Thyroid gland (tissue), 4 donors: ENCODE data around the gene OASL. TPM values are rescaled to one million over a fixed set of nuclear protein-coding genes. Genes with fewer than 3 reads are reported as not detected.
"Not testable (repeated sequence)": the region's sequence is repeated elsewhere in the genome, so short reads cannot be mapped to it uniquely, and the experiment has no call there.

Experiments used
- DNase-seq, 2 donors: peaks; one replicate each; pipeline ENCODE4 v3.0.0-alpha.2; 2019
- H3K27ac ChIP-seq, 3 donors: fragments of 200-600 bp; sonication (generic); 1 replicate in 2 of 3; 2 replicates in 1 of 3; pipeline ENCODE4 v1.5.1; 2016 to 2019; ENCODE audit warnings: mild to moderate bottlenecking in 1 of 3, moderate library complexity in 1 of 3
- H3K27me3 ChIP-seq: fragments of 200-600 bp; sonication (generic); one replicate; pipeline ENCODE4 v1.5.1; 2019
- H3K36me3 ChIP-seq, 2 donors: fragments of 200-600 bp; sonication (generic); one replicate each; pipeline ENCODE4 v1.5.1; 2016 to 2019
- H3K4me1 ChIP-seq, 2 donors: fragments of 200-600 bp; sonication (generic); one replicate each; pipeline ENCODE4 v1.5.1; 2017 to 2019
- H3K4me3 ChIP-seq, 3 donors: fragments of 200-600 bp; sonication (generic); replicated peaks in 1 of 3; 1 replicate in 2 of 3; 2 replicates in 1 of 3; pipeline ENCODE4 v1.5.1; 2016; ENCODE audit warnings: mild to moderate bottlenecking in 1 of 3
- H3K9me3 ChIP-seq: fragments of 200-600 bp; sonication (generic); one replicate; pipeline ENCODE4 v1.5.1; 2017
- POLR2A ChIP-seq, 2 donors: fragments of 450-650 bp; IDR thresholded peaks; one replicate each; pipeline ENCODE4 v1.6.1; 2017; ENCODE audit warnings: antibody characterized with exemption in 2 of 2, mild to moderate bottlenecking in 2 of 2, moderate library complexity in 1 of 2
- WGBS, 2 donors: methylation state at CpG; one replicate each; pipeline ENCODE4 v1.1.5; 2017; 5-methylcytosine and 5-hydroxymethylcytosine counted together
- intact Hi-C: fragments of 100-400 bp; cut with DNase I; formaldehyde crosslinking; loops from one replicate; pipeline ENCODE4 v1.15.1; 2023
- total RNA-seq, 4 donors: library from RNA; depleted of rRNA; stranded (reverse); fragments of >200 nt; gene quantifications; one replicate each; pipeline ENCODE4 v1.2.3, GENCODE V29; 2016
- TF ChIP-seq, protein P1 (sequence below), 6 experiments: fragments of 200-600 bp in 3 of 6; fragments of 450-650 bp in 3 of 6; sonication (generic) in 3 of 6; IDR thresholded peaks; one replicate each; pipeline ENCODE4 v1.5.1; 2016 to 2019; ENCODE audit warnings: antibody characterized with exemption in 6 of 6, mild to moderate bottlenecking in 2 of 6, inconsistent platforms in 1 of 6, moderate library complexity in 1 of 6

OASL gene
- total RNA-seq, 4 donors from 2014 or later, result 0.20 to 1.4 (median 0.49) TPM

DNA sequence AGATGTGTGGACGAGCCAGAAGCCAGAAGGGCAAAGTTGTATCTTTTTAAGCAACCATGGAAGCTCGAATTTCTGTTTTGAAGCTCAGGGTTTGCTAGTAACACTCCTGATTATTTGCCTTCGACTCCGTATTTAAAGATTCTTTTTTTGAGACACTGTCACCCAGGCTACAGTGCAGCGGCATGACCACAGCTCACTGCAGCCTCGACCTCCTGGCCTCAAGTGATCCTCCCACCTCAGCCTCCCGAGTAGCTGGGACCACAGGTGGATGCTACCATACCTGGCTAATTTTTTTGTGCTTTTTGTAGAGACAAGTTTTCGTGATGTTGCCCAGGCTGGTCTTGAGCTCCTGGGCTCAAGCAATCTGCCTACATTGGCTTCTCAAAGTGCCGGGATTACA, 18.7 kb upstream of the OASL start:
- intact Hi-C loops, result no loop called here
- Histone ChIP-seq H3K4me3 (no peak overlapping the region), H3K36me3 (no peaks in the 10 kb centered on the region), H3K9me3 (no peaks in the 10 kb centered on the region), H3K27me3 (no peaks in the 10 kb centered on the region), H3K27ac (no peak overlapping the region), H3K4me1 (peaks cover 8 to 11% of the 10 kb centered on the region in 2 donors)
- TF ChIP-seq, protein P1, sequence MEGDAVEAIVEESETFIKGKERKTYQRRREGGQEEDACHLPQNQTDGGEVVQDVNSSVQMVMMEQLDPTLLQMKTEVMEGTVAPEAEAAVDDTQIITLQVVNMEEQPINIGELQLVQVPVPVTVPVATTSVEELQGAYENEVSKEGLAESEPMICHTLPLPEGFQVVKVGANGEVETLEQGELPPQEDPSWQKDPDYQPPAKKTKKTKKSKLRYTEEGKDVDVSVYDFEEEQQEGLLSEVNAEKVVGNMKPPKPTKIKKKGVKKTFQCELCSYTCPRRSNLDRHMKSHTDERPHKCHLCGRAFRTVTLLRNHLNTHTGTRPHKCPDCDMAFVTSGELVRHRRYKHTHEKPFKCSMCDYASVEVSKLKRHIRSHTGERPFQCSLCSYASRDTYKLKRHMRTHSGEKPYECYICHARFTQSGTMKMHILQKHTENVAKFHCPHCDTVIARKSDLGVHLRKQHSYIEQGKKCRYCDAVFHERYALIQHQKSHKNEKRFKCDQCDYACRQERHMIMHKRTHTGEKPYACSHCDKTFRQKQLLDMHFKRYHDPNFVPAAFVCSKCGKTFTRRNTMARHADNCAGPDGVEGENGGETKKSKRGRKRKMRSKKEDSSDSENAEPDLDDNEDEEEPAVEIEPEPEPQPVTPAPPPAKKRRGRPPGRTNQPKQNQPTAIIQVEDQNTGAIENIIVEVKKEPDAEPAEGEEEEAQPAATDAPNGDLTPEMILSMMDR (IDR thresholded peaks at IDR 0.05), result no peak
- no peak for TF ChIP-seq POLR2A (IDR thresholded peaks at IDR 0.05)
- no peak for DNase-seq
- 79 to 80% methylated on average over 9 of the region's 9 CpGs for WGBS, 2 donors

DNA sequence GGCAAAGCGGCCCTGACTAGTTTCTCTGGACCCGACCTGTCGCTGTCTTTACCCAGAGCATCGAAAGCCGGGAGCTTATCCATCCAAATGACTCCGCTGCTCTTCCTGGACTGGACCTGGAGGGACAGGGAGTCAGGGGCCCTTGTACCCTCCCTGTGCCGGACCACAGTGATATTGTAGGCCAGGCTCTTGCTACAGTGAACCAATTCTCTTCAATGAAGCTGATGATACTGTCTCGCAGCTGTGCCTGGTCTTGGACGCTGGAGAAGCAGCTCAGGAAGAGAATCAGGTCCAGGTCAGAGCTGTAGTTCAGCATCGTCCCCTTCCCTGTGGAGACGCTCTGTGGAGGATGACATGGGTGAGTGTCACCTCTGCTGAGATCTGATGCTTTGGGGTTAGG, 14.7 kb upstream of the OASL start:
- no peak for TF ChIP-seq POLR2A (IDR thresholded peaks at IDR 0.05)
- TF ChIP-seq, protein P1 (IDR thresholded peaks at IDR 0.05), result no peak
- 91 to 97% methylated on average over 9 to 11 of the region's 11 CpGs for WGBS, 2 donors
- Histone ChIP-seq H3K4me1 (no peaks in the 10 kb centered on the region), H3K36me3 (no peaks in the 10 kb centered on the region), H3K27ac (no peak overlapping the region), H3K9me3 (no peaks in the 10 kb centered on the region), H3K27me3 (no peaks in the 10 kb centered on the region), H3K4me3 (no peak overlapping the region)
- DNase-seq, result no peak
- intact Hi-C loops, result no loop called here

DNA sequence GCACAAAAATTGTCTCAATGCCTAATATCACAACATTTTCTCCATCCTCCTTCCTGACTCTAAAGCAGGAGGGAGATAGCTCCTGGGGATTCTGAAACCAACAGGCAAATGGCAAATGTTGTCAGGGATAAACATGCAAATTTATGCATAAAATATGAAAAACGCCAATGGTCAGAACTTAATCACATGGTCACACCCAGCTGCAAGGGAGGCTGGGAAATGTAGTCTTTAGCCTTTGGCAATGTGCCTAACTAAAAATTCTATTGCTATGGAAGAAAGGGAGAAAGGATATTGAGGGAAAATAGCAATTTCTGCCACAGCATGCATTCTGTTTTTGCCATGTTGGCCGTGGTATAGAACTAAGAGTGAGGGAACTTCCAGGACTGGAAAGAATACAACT, 11.7 kb upstream of the OASL start:
- Histone ChIP-seq H3K9me3 (no peaks in the 10 kb centered on the region), H3K27ac (no peak overlapping the region), H3K36me3 (no peaks in the 10 kb centered on the region), H3K27me3 (no peaks in the 10 kb centered on the region), H3K4me1 (no peaks in the 10 kb centered on the region), H3K4me3 (no peak overlapping the region)
- intact Hi-C loops, result no loop called here
- 58 to 68% methylated on average over 2 of the region's 2 CpGs for WGBS, 2 donors
- TF ChIP-seq, protein P1 (IDR thresholded peaks at IDR 0.05), result no peak
- TF ChIP-seq POLR2A (IDR thresholded peaks at IDR 0.05), result no peak
- no peak for DNase-seq

DNA sequence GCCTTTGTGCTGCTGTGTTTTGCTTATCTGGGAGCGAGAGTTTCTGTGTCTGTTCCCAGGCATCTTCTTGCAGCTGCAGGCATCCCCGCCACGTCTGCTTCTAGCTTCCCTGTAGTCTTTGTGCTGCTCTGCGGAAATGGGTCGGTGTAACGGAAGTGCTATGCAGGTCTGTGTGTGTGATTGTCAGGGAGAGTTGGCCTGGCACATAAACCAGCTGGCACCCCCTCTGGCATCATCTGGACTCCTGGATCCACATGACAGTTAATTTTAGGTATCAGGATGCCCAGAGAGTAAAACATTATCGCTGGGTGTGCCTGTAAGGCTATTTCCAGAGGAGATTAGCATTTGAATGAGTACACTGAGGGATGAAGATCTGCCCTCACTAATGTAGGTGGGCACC, 9.4 kb upstream of the OASL start:
- Histone ChIP-seq H3K4me3 (no peak overlapping the region), H3K9me3 (no peaks in the 10 kb centered on the region), H3K27ac (no peak overlapping the region), H3K36me3 (no peaks in the 10 kb centered on the region), H3K27me3 (no peaks in the 10 kb centered on the region), H3K4me1 (no peaks in the 10 kb centered on the region)
- intact Hi-C loops, result no loop called here
- 71 to 85% methylated on average over 7 of the region's 7 CpGs for WGBS, 2 donors
- TF ChIP-seq, protein P1 (IDR thresholded peaks at IDR 0.05), result no peak
- TF ChIP-seq POLR2A (IDR thresholded peaks at IDR 0.05), result no peak
- DNase-seq, result no peak

DNA sequence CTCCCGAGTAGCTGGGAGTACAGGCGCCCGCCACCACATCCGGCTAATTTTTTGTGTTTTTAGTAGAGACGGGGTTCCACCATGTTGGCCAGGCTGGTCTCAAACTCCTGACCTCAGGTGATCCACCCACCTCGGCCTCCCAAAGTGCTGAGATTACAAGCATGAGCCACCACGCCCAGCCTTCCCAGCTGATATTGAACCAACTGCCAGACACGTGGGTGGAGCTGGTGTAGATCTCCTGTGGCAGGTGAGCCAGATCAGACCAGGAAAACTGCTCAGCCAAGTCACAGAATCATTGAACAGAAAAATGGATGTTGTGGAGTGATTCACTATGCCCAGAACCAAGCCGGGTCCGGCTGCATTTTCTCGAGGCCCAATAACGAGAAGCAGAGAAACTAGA, 8.4 kb upstream of the OASL start:
- H3K4me3 ChIP-seq, H3K27me3 ChIP-seq, intact Hi-C loops, H3K4me1 ChIP-seq, H3K36me3 ChIP-seq, H3K27ac ChIP-seq, H3K9me3 ChIP-seq, DNase-seq: not testable (repeated sequence)
- 89% methylated on average over 12 of the region's 12 CpGs for WGBS, 2 donors

DNA sequence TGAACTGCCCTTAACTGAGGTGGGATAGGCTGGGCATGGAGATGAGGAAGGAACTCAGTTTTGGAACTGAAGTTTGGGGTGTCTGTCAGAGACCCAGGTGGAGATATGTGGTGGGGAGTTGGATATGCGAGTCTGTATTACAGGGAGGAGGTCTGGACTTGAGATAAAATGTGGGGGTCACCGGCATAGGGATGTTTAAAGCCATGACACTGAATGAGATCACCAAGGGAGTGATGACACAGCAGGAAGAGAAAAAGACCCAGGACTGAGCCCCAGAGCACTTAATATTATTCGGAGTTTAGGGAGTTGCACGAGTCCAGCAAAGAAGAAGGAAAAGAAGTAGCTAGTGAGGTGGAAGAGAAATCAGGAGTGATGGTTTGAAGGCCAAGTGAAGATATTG, 4.0 kb upstream of the OASL start:
- WGBS, 2 donors, result 74 to 85% methylated on average over 4 of the region's 4 CpGs
- no peak for DNase-seq
- Histone ChIP-seq H3K36me3 (no peaks in the 10 kb centered on the region), H3K4me1 (peaks cover 0 to 10% of the 10 kb centered on the region in 2 donors), H3K9me3 (no peaks in the 10 kb centered on the region), H3K4me3 (no peak overlapping the region), H3K27me3 (no peaks in the 10 kb centered on the region), H3K27ac (no peak overlapping the region)
- TF ChIP-seq, protein P1 (IDR thresholded peaks at IDR 0.05), result no peak
- no peak for TF ChIP-seq POLR2A (IDR thresholded peaks at IDR 0.05)
- intact Hi-C loops, result no loop called here
